Transverse colon (tissue), 3 donors: ENCODE measurements around the gene BTBD3.

Source experiments
- CTCF ChIP-seq, 5 experiments: fragments of 200-600 bp in 3 of 5; fragments of 450-650 bp in 2 of 5; sonication (generic) in 3 of 5; IDR thresholded peaks; 1 replicate in 2 of 5; 2 replicates in 3 of 5; pipeline ENCODE4 v1.5.1; 2016 to 2017; ENCODE audit warnings: antibody characterized with exemption in 5 of 5, inconsistent platforms in 3 of 5, mild to moderate bottlenecking in 2 of 5, moderate library complexity in 1 of 5
- POLR2A ChIP-seq: fragments of 450-650 bp; IDR thresholded peaks from one replicate; pipeline ENCODE4 v1.6.1; 2016; ENCODE audit warnings: antibody characterized with exemption, mild to moderate bottlenecking, moderate library complexity

GRCh38 chr20:11943778-11944177, 26.1 kb downstream of the BTBD3 start:
- TF ChIP-seq CTCF (IDR thresholded peaks at IDR 0.05): no peak
- TF ChIP-seq POLR2A: no peak
